HuH-7 (cell line): ENCODE data around the gene SMYD5.
"Not testable (repeated sequence)": the region's sequence is repeated elsewhere in the genome, so short reads cannot be mapped to it uniquely, and the experiment has no call there.

Source experiments
- DNase-seq: peaks from one replicate; pipeline ENCODE4 v3.0.0; 2011; ENCODE audit warnings: low spot score

The SMYD5 gene

DNA sequence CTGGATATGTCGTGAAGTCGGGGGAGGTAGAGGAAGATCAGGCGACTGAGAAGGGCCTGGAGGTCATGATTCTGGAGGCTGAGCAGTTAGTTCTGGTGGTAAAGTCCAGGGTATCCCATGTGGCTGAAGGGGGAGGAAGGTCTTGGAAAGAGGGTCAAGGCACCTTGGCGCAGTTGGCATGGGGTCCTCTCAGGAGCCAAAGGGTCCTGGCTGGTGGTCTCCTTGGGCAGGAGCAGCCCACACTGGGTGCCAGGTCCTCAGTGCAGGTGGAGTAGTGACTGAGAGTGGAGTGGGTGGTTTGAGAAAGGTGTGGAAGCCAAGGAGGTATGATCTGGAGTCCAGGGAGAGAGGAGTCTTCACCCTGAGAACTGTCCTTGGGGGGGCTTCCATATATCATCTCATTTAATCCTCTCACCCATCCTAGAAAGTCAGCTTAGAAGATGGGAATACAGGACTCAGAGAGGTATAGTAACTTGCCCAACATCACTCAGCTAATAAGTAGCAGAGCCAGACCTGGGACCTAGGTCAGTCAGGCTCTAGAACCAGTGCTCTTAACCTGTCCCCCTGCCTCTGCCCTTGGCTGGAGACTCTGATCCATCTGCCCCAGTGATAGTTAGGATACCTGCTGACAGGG, 45.8 kb downstream of the SMYD5 start:
- no peak for DNase-seq

DNA sequence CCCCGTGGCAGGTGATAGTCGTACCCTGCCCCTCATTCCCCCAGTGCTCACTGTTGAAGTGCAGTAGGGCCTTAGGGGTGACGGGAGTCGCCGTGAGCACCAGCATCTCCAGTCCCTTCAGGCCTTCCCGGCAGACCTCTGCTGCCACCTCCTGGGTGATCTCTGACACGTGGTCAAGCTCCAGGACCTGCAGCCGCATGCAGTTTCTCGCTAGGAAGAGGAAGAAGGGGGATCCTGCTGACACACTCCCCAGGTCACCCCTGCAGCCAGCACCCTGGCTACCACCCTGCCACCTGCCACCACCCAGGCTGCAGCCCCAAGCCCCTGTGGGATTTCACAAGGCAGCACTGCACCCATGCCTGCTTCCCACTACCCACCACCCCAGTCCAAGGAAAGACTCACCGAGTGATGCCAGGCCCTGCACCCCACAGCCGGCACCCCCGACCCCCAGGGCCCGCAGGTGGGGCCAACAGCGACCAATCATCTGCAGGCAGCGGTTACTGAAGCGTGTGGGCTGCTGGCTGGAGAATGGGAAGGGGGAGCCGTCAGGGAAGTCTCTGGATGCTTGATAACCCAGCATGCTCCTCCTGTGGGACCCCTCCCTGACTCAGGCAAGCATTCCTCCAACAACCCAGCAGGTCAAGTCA, 46.4 kb downstream of the SMYD5 start:
- DNase-seq = peak; percentile 97

DNA sequence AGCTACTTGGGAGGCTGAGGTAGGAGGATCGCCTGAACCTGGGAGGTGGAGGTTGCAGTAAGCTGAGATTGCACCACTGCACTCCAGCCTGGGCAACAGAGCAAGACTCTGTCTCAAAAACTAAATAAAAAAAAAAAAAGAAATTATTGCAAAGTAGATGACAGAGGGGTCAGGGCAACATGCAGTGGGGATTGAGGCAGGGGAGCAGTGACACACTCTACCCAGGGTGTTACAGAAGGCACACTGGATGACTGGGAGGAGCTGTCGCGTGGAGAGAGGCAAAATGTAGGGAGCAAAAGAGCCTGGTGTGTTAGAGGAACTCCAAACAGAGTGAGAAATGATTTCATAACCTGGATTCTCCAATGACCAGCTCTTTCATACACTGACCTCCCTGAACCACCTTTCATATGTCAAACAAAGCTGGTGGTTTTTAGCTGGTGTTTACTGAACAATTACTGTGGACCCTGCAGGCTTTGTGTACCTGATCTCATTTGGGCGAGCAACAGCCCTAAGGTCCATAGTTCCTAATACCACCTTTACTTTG, 48.1 kb downstream of the SMYD5 start:
- DNase-seq = peak; percentile 55

DNA sequence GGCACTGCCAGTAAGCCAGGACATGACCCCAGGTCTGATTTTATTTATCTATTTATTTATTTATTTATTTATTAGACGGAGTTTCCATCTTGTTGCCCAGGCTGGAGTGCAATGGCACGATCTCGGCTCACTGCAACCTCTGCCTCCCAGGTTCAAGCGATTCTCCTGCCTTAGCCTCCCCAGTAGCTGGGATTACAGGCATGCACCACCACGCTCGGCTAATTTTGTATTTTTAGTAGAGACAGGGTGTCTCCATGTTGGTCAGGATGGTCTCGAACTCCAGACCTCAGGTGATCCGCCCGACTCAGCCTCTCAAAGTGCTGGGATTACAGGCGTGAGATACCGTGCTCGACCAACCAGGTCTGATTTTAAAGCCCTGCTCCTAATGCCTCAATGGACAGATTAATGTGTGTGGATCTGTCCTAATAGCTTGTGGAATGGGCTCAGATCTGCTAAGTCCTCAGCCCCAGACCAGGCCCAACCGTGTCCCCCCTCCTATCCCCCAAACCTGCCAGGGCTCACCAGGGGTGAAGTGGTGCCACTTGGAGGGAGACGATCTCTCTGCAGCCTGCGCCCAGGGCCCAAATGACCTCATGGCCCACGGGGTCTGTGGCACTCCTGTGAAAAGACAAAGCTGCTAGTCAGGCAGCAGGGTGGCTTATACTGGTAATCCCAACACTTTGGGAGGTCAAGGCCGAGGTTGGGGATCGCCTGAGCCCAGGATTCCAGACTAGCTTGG, 48.8 kb downstream of the SMYD5 start:
- DNase-seq = not testable (repeated sequence)

DNA sequence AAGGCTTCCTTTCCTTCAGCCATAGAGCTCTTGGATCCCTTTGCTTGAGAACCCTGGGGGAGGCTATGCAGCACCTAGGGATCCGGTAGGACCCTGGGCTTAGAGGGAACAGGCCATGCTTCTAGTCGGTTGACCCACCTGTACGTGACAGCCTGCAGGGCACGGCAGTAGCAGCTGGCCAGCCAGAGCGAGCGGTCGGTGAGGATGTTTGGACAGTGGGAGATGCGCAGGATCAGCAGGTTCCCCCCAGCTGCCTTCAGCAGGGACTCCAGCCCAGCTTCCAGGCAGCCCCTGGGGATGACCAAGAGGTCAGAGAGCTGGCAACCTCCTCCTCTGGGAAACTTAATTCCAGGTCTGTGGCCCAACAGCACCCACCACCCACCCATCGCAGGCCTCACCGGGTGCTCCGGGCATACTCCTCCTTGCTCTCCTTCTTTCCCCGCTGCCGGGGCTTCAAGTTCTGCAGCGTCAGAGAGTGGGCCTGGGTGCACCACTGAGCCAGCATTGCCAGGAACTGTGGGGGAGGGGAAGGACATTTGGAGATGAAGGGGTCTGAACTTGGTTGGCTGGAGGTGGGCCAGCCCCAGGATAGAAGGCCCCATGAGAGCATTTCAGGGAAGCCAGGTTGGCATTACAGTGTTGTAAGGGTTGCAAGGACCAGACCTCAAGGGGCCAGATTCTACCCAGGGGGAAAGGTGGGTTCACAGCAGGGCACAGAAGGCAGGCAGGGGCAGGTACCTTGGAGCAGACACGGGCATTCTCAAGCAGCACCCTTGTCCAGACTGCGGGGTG, 49.7 kb downstream of the SMYD5 start:
- no peak for DNase-seq

DNA sequence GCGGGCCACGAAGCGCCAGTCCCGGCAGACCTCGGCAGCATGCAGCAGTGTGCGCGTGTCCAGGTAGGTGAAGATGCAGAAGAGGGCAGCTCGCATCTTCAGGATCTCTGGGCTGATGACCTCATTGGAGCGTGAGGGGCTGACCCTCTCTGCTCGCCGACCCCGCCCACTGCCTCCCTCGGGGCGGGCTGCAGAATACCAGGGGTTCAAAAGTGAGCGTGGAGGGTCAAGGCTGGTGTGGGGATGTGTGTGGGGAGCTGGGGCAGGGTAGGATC, 50.2 kb downstream of the SMYD5 start:
- no peak for DNase-seq

DNA sequence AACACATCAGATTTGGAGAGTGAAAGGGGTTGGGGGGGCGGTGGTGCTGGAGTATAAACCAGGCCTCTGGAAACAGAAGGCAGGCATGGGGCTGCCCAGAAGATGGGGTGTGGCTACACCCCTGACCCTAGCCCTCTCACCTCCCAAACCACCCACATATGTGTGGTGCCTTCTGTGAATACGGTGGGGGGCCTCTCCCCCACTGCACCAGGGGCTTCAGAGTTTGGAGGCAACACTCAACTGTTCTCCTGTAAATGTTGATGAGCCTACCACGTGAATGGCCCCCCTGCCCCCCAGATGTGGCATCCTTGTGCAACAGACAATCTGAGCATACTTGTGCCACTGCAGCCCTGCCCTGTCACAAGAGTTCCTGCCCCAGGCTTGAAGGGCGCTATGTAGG, 50.7 kb downstream of the SMYD5 start:
- DNase-seq = no peak

DNA sequence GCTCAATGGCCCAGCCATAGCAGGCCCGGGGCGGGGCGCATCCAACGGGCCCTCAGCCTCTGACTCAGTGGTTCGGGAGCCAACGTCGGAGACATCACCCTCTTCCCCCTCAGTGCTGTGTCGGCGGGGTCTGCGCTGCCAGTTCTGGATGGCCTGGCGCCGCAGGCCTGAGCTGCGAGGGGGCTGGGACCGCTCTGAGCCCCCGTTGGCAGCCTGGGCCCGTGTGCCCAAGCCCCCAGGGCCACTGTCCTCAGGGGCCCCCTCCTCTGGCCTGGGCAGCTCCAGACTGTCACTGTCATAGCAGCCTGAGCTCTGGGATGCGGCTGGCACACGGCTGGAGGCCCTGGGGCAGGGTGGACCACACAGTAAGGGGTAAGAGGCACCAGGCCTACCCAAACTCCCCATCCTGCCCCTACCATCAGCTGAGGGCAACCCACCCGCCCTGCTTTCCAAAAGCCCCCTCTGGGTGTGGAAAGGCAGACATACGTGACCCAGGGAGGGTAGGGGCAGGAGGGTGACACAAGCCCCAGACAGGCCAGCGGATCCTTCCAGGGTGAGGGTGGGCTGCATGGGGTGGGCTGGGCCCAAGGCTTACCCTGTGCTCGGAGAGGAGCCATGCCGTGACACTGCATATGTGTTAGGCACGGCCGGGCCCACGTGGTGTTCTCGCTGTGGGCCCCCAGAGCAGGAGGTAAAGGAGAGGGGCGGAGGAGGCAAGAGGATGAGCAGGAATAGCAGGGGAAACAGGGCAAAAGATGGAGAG, 51.4 kb downstream of the SMYD5 start:
- no peak for DNase-seq

DNA sequence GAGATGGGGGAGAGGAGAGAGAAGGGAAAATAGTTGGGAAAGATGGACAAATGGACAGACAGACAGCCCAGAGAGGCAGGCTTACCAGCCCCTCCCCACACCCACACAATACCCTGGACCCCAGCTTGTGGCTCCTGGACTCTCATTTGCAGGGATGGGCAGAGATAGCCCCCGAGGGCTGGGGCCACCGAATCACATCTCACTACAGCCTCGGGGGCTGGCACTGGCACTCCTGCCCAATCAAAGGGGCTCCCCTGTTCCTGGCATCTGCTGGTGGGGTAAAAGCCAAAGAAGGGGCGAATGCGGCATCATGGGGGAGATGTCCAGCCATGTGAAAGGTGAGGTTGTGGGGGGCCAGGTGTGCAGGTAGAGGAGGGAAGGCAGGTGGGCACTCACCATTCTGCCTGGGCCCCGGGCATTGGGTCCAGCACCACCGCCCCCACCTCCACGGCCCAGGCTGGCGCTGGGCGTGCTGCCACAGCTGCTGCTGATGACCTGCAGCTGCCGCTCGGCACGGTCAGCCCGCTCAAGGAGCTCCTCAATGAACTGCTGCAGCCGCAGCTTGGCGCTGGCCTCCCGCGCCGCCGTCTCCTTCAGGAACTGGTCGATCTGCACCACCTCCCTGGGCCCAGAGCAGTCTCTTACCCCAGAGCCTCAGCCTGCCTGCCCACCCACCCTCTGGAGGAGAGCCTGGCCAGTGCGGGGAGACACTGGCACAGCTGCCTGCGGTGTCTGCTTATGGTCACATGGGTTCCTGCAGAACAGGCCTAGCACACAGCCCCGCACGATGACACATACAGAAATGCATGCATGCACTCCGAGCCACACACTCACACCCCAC, 52.2 kb downstream of the SMYD5 start:
- no peak for DNase-seq

DNA sequence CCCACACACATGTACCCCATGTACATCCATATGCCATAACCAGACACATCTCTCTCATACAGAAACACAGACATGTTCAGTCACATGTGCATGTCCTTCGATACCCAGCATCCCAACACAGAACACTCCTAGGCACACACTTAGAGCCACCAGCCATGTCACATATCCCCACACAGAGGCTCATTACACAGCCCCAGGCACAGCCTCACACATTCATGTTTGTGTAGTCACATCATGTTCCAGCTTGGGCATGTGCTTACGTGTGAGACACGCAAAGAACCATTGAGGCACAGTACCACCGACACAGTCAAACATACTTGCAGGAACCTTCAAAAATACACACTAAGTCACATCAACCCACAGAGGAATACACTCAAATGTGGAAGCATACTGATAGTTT, 53.0 kb downstream of the SMYD5 start:
- no peak for DNase-seq

DNA sequence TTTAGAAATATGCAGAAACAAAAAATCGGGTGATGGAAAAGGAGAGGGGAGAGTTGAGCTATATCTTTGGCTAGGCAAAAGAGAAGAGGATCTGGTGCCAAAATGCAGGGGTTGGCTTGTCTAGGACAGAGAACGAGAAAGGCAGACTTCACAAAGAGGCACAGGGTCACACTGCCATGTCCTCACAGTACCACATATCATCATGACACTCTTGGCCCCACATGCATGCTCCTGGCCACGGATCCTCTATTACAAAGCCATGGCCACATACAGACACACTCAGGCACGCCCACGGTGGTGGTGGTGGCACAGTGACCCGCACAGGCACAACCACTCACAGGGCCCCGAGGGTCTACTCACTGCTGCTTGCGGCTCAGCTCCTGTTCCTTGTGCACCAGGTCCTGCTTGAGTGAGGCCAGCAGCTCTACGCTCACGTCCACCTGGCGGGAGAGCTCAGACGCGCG, 54.4 kb downstream of the SMYD5 start:
- DNase-seq = no peak

DNA sequence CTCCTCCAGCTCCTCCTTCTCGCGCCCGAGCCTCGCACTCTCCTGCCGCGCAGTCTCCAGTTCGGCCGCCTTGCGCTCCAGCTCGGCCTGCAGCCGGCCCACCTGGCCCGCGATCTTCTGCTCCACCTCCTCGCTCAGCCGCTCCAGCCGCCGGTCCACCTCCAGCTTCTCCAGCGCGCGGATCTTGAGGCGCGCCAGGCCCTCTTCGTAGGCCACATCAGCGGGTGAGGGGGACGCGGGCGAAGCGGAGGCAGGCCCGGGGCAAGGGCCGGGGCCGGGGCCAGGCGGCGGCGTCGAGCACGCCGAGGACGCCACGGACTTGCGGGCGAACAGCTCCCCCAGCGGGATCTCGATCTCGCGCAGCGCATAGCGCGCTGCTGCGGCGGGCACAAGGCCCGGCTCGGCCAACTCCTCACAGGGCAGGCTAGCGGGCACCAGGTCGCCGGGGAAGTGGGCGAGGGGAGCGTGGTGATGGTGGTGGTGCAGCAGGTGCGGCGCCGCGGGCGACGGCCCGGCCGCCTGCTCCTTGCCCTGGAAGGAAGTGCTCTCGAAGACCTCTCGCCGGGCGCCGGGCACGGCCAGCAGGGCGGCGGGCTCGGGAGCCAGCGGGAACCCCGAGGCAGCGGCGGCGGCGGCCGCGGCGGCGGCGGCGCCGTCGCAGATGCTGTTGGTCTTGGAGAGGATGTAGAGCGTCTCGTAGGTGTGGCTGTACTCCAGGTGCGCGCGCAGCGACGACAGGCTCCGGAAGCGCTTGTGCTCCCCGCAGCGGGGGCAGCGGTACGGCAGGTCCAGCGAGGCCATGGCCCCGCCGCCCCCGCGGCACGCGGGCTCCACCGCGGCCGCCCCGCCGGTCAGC, 55.0 kb downstream of the SMYD5 start:
- no peak for DNase-seq

DNA sequence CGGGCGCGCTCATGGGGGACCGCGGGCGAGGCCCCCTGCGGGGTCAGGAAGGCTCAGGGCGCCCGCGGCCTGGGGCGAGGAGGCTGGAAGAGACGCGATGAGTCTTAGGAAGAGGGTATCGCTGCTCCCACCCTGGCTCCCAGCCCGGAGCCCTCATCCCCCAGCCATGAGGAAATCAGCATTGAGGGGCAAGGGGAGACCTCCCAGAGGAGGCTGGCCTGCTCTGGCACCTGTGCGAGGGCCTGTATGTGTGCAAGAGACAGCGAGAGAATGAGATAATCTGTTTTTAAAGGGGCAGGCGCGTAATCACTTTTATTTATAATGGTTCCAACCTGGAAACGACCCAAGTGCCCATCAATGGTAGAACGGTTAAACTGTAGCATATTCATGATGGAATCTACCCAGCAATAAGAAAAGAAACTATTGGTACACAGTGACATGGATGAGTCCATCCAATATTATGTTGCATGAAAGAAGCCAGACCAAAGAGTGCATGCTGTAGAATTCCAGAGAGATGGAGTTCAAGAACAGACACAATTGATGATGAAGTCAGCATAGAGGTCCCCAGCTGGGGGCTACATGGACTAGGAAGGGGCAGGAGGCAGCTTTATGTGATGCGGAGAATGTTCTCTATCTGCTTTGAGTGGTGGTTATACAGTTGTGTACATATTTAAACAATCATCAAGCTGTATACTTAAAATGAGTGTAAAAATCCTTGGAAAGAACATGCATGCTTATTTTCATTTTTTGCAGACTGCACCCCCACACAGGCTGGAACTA, 55.8 kb downstream of the SMYD5 start:
- no peak for DNase-seq

DNA sequence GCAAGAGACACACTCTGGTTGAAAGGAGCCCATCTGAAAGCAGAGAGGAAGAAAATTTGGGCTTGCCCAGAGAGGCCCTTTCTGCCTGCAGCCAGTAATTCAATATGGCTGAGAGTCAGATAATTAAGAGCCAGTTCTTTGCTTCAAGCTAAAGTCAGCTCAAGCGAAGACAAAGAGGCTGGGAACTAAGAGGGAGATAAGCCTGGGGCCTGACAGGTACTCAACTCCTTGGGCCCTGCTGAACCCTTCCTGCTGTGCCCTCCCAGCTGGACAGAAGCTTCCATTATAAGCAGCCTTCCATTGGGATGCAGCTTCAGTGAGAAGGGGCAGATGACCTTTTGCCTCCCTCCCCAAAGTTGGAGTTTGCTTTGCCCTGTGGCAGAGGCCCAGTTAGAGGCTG, 58.2 kb downstream of the SMYD5 start:
- no peak for DNase-seq
